Loucy (cell line): ENCODE data around the gene PARN.

Experiments used
- H2AFZ ChIP-seq: fragments of 200-600 bp; sonication (generic); 2 replicates; pipeline ENCODE4 v1.6.0; 2016; ENCODE audit warnings: antibody characterized with exemption, mild to moderate bottlenecking, low read length, moderate library complexity
- H3F3A ChIP-seq: fragments of 200-600 bp; 2 replicates; pipeline ENCODE4 v1.6.0; 2016; ENCODE audit warnings: antibody characterized with exemption, low read depth, mild to moderate bottlenecking
- H3K27me3 ChIP-seq: fragments of 200-600 bp; sonication (generic); 2 replicates; pipeline ENCODE4 v1.6.1; 2014; ENCODE audit warnings: low read length, mild to moderate bottlenecking; ENCODE audit not compliant: insufficient read depth, poor library complexity, severe bottlenecking
- H3K36me3 ChIP-seq: fragments of 200-600 bp; sonication (generic); 2 replicates; pipeline ENCODE4 v1.6.1; 2016; ENCODE audit warnings: low read length; ENCODE audit not compliant: insufficient read depth
- H3K4me1 ChIP-seq: fragments of 200-600 bp; sonication (generic); 2 replicates; pipeline ENCODE4 v1.5.1; 2014; ENCODE audit warnings: low read length, mild to moderate bottlenecking; ENCODE audit not compliant: insufficient read depth, poor library complexity, severe bottlenecking
- H3K4me2 ChIP-seq: fragments of 200-600 bp; sonication (generic); 2 replicates; pipeline ENCODE4 v1.6.0; 2014; ENCODE audit warnings: antibody characterized with exemption, low read length, low read depth, mild to moderate bottlenecking; ENCODE audit not compliant: poor library complexity, severe bottlenecking
- H3K4me3 ChIP-seq: fragments of 200-600 bp; sonication (generic); 2 replicates; pipeline ENCODE4 v1.5.1; 2014; ENCODE audit warnings: low read length, mild to moderate bottlenecking, mixed read lengths; ENCODE audit not compliant: poor library complexity, severe bottlenecking
- H3K79me2 ChIP-seq: fragments of 200-600 bp; sonication (generic); 2 replicates; pipeline ENCODE4 v1.6.1; 2014; ENCODE audit warnings: low read length; ENCODE audit not compliant: insufficient read depth
- H3K9ac ChIP-seq: fragments of 200-600 bp; sonication (generic); 2 replicates; pipeline ENCODE4 v1.6.0; 2014; ENCODE audit warnings: mild to moderate bottlenecking, low read depth, low read length, moderate library complexity; ENCODE audit not compliant: poor library complexity, severe bottlenecking
- H3K9me2 ChIP-seq: fragments of 200-600 bp; sonication (generic); replicated peaks from 2 replicates; pipeline ENCODE4 v1.6.1; 2016; ENCODE audit warnings: low read depth, low read length, mixed read lengths
- H3K9me3 ChIP-seq: fragments of 200-600 bp; sonication (generic); 2 replicates; pipeline ENCODE4 v1.6.1; 2014; ENCODE audit warnings: mild to moderate bottlenecking, antibody characterized with exemption, low read length, low read depth; ENCODE audit not compliant: insufficient read depth
- H4K20me1 ChIP-seq: fragments of 200-600 bp; sonication (generic); 2 replicates; pipeline ENCODE4 v1.6.0; 2014; ENCODE audit warnings: antibody characterized with exemption, low read length, mild to moderate bottlenecking; ENCODE audit not compliant: insufficient read depth, poor library complexity, severe bottlenecking
- EZH2phosphoT487 ChIP-seq: fragments of 200-600 bp; IDR thresholded peaks from 2 replicates; pipeline ENCODE4 v1.6.1; 2018; ENCODE audit warnings: antibody characterized with exemption, mild to moderate bottlenecking, moderate library complexity, borderline replicate concordance
- TF ChIP-seq, protein P1 (sequence below): fragments of 200-600 bp; sonication (generic); conservative IDR thresholded peaks from 2 replicates; pipeline ENCODE4 v1.5.1; 2014; ENCODE audit warnings: mild to moderate bottlenecking, antibody characterized with exemption, low read length

Gene PARN

DNA sequence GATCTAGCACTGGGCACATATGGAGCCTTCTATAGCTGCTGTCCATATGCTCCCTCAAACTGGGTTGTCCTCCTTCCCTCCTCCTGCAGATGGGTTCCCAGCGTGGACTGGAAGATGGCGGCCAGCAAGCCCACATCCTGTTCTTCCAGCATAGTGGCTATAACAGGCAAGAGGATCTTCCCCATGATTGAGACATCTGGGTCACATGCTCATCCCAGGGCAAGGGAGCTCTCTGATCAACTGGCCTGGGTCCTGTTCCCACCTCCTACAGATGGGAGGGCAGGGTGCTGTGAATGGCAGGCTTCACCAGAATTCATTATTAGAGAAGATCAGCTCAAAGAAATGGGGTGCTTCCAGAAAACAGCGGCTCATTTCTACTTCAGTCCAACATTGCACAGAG, 210.2 kb downstream of the PARN start:
- H3K9ac ChIP-seq, result no peak overlapping the region
- no peaks in the 10 kb centered on the region for H3K79me2 ChIP-seq
- H3K4me1 ChIP-seq, result no peaks in the 10 kb centered on the region
- H3F3A ChIP-seq, result no peaks in the 10 kb centered on the region
- H3K4me2 ChIP-seq, result no peak overlapping the region
- no peaks in the 10 kb centered on the region for H3K36me3 ChIP-seq
- no peaks in the 10 kb centered on the region for H3K9me3 ChIP-seq
- no peaks in the 10 kb centered on the region for H3K27me3 ChIP-seq
- no peaks in the 10 kb centered on the region for H4K20me1 ChIP-seq
- no peak overlapping the region for H3K4me3 ChIP-seq
- TF ChIP-seq, protein P1, sequence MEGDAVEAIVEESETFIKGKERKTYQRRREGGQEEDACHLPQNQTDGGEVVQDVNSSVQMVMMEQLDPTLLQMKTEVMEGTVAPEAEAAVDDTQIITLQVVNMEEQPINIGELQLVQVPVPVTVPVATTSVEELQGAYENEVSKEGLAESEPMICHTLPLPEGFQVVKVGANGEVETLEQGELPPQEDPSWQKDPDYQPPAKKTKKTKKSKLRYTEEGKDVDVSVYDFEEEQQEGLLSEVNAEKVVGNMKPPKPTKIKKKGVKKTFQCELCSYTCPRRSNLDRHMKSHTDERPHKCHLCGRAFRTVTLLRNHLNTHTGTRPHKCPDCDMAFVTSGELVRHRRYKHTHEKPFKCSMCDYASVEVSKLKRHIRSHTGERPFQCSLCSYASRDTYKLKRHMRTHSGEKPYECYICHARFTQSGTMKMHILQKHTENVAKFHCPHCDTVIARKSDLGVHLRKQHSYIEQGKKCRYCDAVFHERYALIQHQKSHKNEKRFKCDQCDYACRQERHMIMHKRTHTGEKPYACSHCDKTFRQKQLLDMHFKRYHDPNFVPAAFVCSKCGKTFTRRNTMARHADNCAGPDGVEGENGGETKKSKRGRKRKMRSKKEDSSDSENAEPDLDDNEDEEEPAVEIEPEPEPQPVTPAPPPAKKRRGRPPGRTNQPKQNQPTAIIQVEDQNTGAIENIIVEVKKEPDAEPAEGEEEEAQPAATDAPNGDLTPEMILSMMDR, result no peak
- no peak for TF ChIP-seq EZH2phosphoT487
- H3K9me2 ChIP-seq, result no peaks in the 10 kb centered on the region
- no peak overlapping the region for H2AFZ ChIP-seq

DNA sequence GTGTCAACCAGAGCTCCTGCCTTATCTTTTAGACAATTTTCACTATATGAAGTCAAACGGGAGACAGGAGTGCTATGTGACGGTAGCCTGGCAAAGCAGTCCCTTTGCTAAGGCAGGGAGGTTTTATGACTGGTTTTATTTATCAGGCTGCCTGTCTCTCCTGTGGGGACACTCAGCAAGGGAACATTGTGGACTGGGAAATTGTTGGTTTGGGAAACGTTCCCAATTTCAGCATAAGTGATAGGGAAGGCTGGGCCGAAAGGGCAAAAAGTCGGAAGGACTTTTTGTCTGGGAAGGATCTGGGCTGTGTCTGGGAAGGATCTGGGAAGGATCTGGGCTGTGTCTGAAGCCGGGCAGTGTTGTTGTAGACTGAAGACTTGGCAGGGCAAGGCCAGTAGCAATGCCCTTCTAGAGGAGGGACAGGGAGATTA, 211.2 kb downstream of the PARN start:
- no peaks in the 10 kb centered on the region for H3K4me1 ChIP-seq
- H3K4me3 ChIP-seq, result no peak overlapping the region
- no peaks in the 10 kb centered on the region for H3K27me3 ChIP-seq
- no peaks in the 10 kb centered on the region for H3K9me3 ChIP-seq
- H3K9ac ChIP-seq, result no peak overlapping the region
- H2AFZ ChIP-seq, result no peak overlapping the region
- no peak overlapping the region for H3K4me2 ChIP-seq
- no peaks in the 10 kb centered on the region for H3F3A ChIP-seq
- no peaks in the 10 kb centered on the region for H4K20me1 ChIP-seq
- H3K36me3 ChIP-seq, result no peaks in the 10 kb centered on the region
- H3K9me2 ChIP-seq, result no peaks in the 10 kb centered on the region
- TF ChIP-seq, protein P1, result no peak
- no peak for TF ChIP-seq EZH2phosphoT487
- no peaks in the 10 kb centered on the region for H3K79me2 ChIP-seq

DNA sequence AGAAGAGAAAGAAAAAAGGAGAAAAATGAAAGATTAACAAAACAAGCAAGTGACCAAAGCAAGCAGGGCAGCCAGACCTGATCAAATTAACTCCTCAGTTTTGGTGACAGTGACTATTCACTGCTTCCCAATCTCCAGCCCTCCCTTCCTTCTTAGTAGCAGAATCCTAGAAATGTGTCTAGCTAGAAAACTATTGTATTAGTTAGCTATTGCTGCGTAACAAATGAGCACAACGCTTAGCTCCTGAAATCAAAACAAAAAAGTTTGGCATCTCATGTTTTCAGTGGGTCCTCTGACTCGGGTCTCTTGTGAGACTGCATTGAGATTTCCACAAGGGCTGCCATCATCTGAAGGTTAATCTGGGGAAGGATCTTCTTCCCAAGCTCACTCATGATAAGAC, 213.9 kb downstream of the PARN start:
- no peak overlapping the region for H3K9ac ChIP-seq
- TF ChIP-seq EZH2phosphoT487, result no peak
- no peaks in the 10 kb centered on the region for H3K4me1 ChIP-seq
- no peaks in the 10 kb centered on the region for H3F3A ChIP-seq
- no peaks in the 10 kb centered on the region for H3K27me3 ChIP-seq
- no peak overlapping the region for H2AFZ ChIP-seq
- no peak overlapping the region for H3K4me3 ChIP-seq
- no peak overlapping the region for H3K4me2 ChIP-seq
- no peaks in the 10 kb centered on the region for H4K20me1 ChIP-seq
- H3K9me3 ChIP-seq, result no peaks in the 10 kb centered on the region
- H3K36me3 ChIP-seq, result no peaks in the 10 kb centered on the region
- no peaks in the 10 kb centered on the region for H3K79me2 ChIP-seq
- H3K9me2 ChIP-seq, result no peaks in the 10 kb centered on the region

DNA sequence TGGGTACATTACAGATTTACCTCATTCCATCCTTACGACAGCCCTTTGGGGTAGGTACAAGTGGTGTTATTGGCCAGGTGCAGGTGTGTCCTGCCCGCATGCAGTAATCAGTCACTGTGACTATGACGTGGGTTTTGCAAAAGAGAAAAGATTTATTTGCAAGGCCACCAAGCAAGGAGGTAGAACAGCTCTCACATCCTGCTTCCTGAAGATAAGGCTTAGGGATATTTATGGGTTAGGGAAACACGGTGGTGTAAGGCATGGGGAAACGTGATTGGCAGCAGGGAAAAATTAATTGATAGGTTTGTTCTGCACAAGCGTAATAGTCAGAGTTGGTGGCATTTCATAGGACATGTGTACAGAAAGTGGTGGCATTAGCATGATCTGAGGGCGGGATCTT, 214.8 kb downstream of the PARN start:
- Histone ChIP-seq H3F3A (no peaks in the 10 kb centered on the region), H3K9me2 (no peaks in the 10 kb centered on the region), H3K4me3 (no peak overlapping the region)

More for the DNA sequence above, 214.8 kb downstream of the PARN start:
- H2AFZ ChIP-seq, result no peak overlapping the region
- H3K79me2 ChIP-seq, result no peaks in the 10 kb centered on the region
- H3K9me3 ChIP-seq, result no peaks in the 10 kb centered on the region
- no peak overlapping the region for H3K4me2 ChIP-seq
- H4K20me1 ChIP-seq, result no peaks in the 10 kb centered on the region
- no peaks in the 10 kb centered on the region for H3K27me3 ChIP-seq
- TF ChIP-seq, protein P1, result no peak
- no peak for TF ChIP-seq EZH2phosphoT487
- no peaks in the 10 kb centered on the region for H3K36me3 ChIP-seq
- H3K9ac ChIP-seq, result no peak overlapping the region
- no peaks in the 10 kb centered on the region for H3K4me1 ChIP-seq
